Activated CD8-positive, alpha-beta memory T cell treated with anti-CD3 and anti-CD28 coated beads for 36 hours (primary cell): Measurements from ENCODE around the gene SPRN. TPM values are rescaled to one million over a fixed set of nuclear protein-coding genes. Genes with fewer than 3 reads are reported as not detected.

Experiments
- CTCF ChIA-PET: fragments of 350-600 bp; sonication (Branson Sonifier 250); formaldehyde crosslinking; loops from one replicate; lab custom pipeline; 2021; ENCODE audit warnings: antibody characterized with exemption; lab: Charles Lee
- POLR2A ChIA-PET: fragments of 350-600 bp; sonication (Branson Sonifier 250); formaldehyde crosslinking; loops from one replicate; lab custom pipeline; 2021; ENCODE audit warnings: antibody characterized with exemption; lab: Charles Lee
- total RNA-seq, 2 experiments: library from RNA; stranded (reverse); gene quantifications; one replicate each; pipeline ENCODE4 v1.2.3, GENCODE V29; 2021

The SPRN gene
- total RNA-seq, 2 experiments from 2014 or later: not detected

DNA sequence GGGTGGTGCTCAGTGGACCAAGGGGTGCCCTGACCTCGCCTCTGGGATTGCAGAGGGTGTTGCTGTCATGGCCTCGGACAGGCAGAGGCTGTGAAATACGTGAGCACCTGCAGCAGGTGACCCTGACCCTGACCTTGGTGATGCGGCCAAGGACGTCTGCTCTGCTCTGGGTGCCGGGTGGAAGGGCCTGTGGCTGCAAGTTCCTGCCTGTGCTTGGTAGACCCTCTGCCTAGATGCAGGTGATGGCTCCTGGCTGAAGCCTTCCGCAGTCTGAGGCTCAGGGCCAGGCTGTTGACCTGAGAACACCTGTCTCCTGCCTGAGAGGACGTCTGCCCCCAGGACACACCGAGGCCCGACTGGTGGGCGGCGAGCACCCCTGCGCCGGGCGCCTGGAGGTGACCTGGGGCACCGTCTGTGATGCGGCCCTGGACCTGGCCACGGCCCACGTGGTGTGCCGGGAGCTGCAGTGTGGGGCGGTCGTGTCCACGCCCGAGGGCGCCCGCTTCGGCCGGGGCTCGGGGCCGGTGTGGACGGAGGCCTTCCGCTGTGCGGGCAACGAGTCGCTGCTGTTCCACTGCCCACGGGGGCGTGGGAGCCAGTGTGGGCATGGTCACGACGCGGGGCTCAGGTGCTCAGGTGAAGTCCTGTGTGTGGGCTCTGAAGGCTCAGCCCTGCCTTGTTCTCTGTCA lies 33.7 kb upstream of the SPRN start:
- ChIA-PET CTCF (no interaction called here), POLR2A (no interaction called here)

DNA sequence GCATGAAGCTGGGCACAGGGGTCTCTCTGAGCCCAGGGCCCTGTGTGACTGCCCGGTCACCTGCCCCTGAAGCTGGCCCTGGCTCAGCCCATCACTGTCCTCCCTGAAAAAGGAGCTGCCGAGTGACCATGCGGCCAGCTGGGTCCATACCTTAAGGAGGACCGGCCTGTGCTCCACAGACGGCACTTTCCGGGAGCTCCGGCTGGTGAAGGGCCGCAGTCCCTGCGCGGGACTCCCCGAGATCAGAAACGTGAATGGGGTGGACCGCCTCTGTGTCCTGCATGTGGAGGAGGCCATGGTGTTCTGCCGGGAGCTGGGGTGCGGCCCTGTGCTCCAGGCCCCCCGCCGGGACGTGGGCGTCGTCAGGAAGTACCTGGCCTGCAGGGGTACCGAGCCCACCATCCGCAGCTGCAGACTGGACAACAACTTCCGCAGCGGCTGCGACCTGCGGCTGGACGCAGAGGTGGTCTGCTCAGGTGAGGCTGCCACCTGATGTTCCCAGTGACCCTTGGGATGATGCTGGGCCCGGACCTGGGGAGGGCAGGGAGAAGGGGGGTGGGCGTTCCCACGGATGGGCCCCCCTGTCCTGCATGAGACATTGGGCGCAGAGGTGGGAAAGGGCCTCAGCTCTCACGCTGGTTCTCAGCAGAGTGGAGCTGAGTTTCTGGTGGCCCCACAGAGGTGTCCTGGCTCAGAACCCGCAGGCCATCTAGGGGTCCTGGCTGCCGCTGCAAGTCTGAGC lies 32.8 kb upstream of the SPRN start:
- ChIA-PET CTCF (interaction anchor here (1.2 kb wide), 1 partner anchor 19 kb away, joined by 3 read pairs; no protein-coding TSS in a partner anchor), POLR2A (no interaction called here)

DNA sequence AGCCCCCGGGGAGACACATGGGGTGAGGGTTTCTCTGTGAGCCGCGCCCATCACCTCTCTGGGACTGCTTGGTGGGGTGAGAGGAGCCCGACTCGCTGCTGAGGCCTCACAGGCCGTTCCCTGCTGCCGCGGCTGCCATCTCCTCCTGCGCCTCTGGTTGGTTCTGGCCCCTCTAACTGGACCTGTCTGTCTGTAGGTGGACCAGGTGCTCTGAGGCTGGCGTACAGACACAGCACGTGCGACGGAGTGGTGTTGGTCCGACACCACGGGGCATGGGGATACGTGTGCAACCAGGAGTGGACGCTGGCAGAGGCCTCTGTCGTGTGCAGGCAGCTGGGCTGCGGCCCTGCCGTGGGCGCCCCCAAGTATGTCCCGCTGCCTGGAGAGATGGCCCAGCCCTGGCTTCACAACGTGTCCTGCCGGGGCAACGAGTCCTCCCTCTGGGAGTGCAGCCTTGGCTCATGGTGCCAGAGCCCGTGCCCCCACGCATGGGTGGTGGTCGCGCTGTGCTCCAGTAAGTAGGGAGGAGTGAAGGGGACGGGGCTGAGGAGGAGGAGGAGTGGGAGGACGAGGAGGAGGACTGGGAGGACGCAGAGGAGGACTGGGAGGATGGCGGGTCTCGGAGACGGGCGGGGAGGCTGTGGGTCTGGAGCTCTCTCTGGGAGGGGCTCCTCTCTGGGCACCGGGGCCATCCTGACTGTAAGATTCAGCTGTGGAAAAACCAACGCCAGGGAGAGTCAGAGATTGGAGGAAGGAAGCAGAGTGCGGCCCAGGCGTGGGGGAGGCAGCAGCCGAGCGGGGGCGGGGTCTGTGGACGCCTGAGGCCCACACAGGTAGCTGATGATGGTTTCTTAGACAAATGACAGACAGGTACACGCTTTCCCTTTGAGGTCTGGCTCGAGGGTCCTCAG lies 31.9 kb upstream of the SPRN start:
- CTCF ChIA-PET: interaction anchor here (1.2 kb wide), 1 partner anchor 18 kb away, joined by 3 read pairs; no protein-coding TSS in a partner anchor
- POLR2A ChIA-PET: no interaction called here

DNA sequence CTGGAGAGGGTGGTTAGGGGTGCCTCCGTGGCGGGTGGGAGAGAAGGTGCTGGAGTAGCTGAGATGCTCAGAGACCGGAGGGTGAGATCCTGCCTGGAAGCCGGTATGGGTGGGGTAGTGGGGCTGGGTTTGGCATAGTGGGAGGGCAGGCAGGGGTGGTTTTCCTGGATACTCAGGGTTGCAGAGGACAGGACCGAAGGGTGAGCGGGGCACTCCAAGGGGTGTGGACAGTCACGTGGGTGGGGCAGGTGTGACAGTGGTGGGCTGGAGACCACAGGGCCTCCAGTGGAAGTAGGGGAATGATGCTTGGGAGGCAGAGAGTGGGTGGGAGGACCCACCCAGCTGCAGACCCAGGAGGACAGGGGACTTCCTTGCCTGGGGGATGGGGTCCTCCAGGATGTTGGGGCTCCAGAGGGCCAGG lies 31.2 kb upstream of the SPRN start:
- POLR2A ChIA-PET: no interaction called here
- CTCF ChIA-PET: no interaction called here

DNA sequence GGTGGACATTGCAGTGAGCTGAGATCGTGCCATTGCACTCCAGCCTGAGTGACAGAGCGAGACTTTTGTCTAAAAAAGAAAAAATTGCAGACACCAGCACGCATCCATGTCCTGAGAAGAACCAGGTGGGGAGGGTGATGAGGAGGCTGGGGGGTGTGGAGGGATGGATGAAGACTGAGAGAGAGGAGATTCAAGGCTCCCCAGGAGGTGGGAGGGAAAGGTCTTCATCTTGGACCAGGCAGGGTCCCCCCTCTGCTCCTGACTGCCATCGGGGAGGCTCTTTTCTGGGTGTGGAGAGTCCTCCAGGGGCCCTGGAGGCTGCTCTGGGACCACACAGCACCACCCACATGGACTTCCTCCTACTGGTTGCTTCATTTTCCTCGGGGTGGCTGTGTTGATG lies 30.8 kb upstream of the SPRN start:
- CTCF ChIA-PET: interaction anchor here (1.0 kb wide), 1 partner anchor 17 kb away, joined by 3 read pairs; no protein-coding TSS in a partner anchor
- POLR2A ChIA-PET: no interaction called here

DNA sequence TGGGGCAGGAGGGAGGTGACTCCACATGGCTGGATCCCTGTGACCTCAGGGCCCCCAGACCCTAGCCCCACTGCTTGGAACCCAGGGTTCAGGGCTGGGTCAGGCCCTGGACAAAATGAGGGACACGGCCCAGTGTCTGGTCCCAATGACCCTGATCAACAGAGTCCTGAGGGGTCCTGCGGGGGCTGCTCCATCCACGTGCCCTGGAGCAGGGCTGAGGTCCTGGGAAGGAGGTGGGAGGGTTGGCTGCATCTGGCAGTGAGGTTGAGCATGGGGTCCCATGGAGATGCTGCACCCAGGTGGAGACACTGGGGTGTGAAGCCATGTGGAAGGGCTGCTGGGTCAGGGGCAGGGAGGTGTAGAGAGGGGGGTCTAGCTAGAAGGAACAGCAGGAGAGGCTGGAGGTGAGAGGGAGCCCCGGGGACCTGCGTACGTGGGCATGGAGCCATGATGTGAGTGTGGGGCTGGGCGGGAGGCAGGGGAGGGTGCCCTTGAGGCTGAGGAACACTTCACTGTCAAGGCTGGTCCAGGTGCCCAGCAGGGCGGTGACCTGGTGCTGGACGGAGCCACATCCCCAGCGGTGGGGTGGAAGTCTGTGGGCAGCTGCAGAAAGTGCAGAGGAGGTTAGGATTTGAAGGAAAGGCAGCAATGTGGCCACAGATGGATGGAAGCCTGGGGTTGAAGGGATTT lies 29.9 kb upstream of the SPRN start:
- ChIA-PET POLR2A (no interaction called here), CTCF (interaction anchor here (1.0 kb wide), 1 partner anchor 16 kb away, joined by 3 read pairs; no protein-coding TSS in a partner anchor)

DNA sequence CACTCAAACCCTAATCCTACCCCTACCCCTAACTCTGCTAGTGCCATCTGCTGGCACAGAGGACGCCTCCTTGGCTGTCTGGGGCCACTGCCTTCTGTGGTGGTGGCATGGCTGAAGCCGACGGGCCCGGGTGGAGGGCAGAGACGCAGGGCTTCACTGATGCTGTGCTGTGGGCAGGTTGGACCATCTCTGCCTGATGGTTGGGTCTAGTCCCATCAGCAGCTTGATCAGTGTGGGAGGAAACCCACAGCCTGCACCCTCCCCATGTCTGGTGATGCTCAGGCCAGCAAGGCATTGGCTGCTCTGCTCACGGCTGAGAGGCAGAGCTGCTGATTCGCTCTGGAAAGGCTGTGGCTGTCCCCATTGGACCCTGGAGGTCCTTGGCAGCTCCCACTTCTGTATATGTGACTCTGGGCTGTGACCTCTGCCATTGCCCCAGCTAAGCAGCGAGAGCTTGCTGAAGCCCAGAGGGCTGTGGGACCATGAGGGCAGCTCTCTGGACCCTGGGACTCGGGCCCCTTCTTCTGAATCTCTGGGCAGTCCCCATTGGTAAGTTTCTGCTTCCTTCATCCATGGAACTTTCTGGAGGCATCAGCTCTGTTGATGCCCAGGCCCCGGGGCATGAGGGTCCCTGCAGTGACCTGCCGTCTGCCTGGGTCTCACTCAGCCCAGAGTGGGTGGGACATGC lies 29.2 kb upstream of the SPRN start, which contains the start of gene SCART1:
SCART1 (plus strand) TSS at position 430 of the 688 bp plus-strand sequence; CDS start at position 483, 53 bp downstream.
- ChIA-PET CTCF (no interaction called here), POLR2A (no interaction called here)

DNA sequence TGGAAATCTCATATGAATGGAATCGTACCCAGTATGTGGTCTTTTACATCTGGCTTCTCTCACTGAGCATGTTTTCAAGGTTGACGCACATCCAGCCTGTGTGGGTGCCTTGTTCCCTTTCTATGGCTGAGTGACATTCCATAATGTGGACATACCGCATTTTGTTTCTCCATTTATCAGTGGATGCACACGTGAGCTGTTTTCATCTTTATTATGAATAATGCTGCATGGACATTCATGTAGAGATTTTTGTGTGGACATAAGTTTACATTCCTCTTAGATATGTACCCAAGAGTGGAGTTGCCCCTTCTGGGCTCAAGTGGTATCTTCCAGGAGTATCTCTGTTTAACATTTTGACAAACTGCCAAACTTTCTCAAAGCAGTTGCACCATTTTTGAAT lies 28.0 kb upstream of the SPRN start:
- ChIA-PET POLR2A (no interaction called here), CTCF (no interaction called here)

DNA sequence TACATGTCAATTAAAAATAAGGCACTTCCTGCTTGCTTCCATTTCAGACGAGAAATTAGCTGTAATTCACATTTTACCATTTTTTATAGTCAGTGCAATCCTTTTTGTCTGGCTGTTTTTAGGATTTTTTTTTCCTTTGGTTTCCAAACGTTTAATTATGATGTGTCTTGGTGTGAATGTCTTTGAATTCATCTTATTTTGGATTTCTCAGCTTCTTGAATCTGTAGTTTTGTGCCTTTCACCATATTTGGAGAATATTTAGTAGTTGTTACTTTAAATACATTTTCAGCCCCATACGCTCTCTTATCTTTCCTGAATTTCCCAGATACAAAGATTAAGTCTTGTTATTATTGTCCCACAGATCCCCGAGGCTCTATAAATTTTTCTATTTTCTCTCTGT lies 26.9 kb upstream of the SPRN start:
- ChIA-PET POLR2A (no interaction called here), CTCF (interaction anchor here (0.7 kb wide), 1 partner anchor 38 kb away, joined by 3 read pairs; no protein-coding TSS in a partner anchor)

DNA sequence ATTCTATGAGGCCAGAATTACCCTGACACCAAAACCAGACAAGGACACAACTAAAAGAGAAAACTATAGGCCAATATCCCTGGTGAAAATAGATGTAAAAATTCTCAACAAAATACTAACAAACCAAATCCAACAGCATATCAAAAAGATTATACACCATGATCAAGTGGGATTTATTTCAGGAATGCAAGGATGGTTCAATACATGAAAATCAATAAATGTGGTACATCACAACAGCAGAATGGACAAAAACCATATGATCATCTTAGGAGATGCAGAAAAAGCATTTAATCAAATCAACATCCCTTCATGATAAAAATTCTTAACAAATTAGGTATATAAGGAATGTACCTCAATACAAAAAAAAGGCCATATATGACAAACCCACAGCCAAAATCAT lies 23.7 kb upstream of the SPRN start:
- POLR2A ChIA-PET: no interaction called here
- CTCF ChIA-PET: no interaction called here

DNA sequence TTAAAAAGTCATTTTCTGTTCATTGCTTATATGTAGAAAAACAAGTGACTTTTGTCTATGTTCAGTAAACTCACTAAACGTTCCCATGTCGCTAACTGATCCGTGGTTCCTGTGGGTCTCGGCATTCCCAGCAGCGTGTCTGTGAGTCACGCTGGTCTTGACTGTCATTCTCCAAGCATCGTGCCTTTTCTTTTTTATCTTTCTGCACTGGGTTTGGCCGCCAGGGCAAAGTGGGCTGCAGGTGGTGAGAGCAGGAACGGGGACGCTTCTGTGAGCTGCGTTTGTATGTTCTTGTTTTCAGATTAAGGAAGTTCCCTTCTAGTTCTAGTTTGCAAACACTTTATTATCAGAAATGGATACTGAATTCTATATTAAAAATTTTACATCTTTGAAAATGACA lies 22.6 kb upstream of the SPRN start:
- ChIA-PET CTCF (no interaction called here), POLR2A (no interaction called here)

DNA sequence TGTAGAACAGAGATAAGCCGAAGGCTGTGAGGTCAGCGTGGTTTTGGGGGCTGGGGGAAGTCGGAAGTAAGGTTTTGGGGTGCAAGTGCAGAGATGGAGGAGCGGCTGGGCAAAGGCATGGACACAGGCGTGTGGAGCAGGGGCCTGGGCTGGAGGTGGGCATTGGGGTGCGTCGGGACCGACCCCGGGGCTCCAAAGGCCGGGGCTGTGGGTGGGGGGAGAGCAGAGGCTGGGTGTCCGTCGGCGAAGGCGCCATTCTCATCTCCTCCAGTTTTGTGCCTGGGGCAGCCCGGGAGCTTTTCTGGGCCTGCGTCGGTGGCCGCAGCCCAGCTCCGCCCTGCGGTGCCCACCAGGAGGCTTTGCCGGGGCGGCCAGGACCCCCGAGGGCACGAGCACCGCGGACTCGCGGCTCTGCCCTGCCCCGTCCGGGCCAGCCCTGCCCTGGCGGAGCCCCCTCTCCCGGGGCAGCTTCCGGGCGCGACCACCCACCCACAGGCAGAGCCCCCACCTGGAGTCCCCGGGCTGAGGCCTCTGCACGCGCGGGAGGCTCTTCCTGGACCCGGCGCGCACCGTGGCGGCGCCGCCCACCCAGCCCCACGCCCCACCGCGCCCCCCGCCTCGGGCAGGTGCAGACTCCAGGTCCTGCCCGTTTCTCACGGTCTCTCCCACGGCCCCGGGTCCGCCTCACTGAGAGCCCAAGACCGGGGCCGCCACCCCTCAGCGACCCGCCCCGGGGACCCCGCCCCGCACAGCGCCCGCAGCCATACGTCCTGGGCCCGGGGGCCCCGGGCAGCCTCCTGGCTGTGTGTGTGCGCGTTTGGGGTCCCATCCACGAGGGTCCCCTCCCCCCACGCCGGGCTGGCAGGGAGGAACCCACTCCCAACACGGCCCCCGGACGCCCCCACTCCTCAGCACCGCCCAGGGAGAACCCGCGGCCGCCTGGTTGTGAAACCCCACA lies 21.6 kb upstream of the SPRN start:
- ChIA-PET POLR2A (no interaction called here), CTCF (no interaction called here)

DNA sequence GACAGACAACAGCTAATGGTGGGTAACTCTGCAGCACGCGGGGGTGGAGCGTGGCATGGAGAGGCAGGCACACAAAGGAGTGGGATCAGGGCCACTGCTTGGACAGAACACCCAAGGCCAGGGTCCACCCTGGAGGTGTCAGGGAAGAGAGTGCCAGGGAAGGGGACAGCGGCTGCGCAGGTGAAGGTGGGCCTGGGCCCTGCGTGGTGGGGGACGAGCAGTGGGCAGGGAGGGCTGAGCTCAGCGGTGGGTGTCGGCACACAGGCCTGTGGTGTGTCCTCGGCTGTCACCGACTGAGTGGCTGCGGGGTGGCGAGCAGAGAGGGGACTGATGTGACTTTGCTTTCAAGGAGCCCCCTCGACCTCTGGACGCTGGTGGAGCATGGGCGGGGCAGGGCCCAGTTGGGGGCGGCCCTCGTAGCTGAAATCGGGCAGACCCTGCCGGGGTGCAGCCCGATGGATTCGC lies 20.9 kb upstream of the SPRN start:
- ChIA-PET CTCF (no interaction called here), POLR2A (no interaction called here)

DNA sequence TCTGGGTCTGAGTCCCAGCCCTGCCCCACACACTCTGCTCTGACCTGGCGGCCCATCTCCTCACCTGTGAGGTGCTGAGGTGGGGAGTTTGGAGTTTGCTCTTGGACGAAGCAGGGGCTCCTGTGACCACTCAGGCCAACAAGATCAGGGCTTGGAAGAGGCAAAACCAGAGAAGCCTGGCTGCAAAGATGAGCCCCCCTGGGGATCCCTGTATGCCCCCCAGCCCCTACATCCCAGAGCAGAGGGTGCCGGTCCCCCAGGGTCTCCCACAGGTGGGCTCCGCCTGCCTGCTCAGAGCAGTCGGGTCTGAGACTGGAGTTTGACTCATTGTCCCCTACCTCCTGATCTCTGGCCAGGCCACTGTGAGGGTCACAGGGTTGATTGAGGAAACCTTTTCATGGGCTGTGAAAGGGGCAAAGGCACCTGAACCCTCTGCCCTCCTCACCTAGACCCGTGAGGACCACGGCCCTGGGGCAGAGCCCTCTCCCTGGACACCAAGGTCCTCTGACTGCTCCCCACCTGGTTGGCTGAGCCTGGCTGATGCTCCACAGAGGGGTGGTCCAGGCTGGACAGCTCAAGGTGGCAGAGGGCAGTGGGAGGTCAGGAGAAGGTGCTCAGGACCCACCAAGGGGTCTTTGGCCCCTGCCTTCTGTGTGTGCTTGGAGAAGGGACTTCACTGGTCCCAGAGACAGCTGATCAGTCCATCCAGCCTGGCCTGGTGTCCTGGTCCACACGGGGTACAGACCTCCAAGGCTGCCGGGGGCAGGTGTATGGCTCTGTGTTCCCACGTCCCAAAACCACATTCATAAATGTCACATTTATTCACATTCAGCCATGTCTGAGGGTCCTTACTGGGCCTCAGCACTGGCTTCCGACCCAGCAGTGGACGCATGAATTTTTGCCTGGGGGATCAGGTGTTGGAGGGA lies 20.2 kb upstream of the SPRN start:
- ChIA-PET CTCF (no interaction called here), POLR2A (no interaction called here)

DNA sequence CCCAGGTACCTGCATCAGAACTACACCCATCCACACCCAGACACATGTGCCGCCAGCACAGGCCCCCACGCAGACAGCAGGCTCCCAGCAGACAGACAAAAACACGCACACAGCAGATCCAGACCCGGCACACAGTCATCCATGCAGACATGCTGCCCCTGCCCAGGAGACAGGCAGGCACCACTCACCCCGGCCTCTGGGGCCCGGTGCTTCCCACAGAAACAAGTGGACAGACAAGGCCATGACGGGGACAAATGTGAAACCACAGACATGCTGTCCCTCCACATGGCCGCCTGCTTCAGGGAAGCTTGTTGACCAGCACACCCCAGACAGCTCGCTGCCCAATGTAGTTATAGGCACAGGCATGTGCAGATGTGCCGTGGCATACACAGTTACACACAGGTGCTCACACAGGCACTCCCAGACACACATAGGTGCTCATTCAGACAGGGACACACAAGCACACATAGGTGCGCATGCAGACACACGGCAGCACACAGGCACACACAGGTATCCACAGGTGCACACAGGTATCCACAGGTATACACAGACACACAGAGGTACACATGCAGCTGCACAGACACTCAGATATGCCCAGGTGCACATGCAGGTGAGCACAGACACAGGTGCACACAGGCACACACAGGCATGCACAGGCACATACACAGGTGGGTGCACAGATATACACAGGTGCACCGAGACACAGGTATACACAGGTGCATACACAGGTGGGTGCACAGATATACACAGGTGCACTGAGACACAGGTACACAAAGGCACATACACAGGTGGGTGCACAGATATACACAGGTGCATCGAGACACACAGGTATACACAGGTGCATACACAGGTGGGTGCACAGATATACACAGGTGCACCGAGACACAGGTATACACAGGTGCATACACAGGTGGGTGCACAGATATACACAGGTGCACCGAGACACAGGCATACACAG lies 18.8 kb upstream of the SPRN start:
- ChIA-PET CTCF (no interaction called here), POLR2A (no interaction called here)
